ENCODE results near the gene OMD.

The OMD gene

GRCh38 chr9:92369075-92369474 is 55.2 kb downstream of the OMD start:
- H3K9me3 ChIP-seq = peaks cover 0 to 17% (median 4%) of the 10 kb centered on the region in 3 donors
- intact Hi-C loops (cut with DNase I; ENCODE audit: low total_unique reads) = no loop called here
- H3K36me3 ChIP-seq = no peaks in the 10 kb centered on the region
- TF ChIP-seq CTCF (IDR thresholded peaks at IDR 0.05) = no peak
- no peak overlapping the region for H3K4me3 ChIP-seq
- no peaks in the 10 kb centered on the region for H3K27me3 ChIP-seq
- H3K27ac ChIP-seq = no peak overlapping the region
- no peak for DNase-seq
- H3K4me1 ChIP-seq = no peaks in the 10 kb centered on the region
